ENCODE data around the gene ZSWIM9. TPM values are rescaled to one million over a fixed set of nuclear protein-coding genes. Genes with fewer than 3 reads are reported as not detected.

The ZSWIM9 gene
- total RNA-seq, 2 donors from 2014 or later: 6.2 to 16.8 TPM

- Mint-ChIP-seq H3K4me1 (ENCODE audit: low read depth in 2 of 2) (peaks cover 43 to 45% of the 10 kb centered on the region in 2 donors), H3K36me3 (peaks cover 17% of the 10 kb centered on the region), H3K9me3 (no peaks in the 10 kb centered on the region), H3K27me3 (no peaks in the 10 kb centered on the region), H3K27ac (peak overlapping the region in 1 of 2 donors; percentile 84), H3K4me3 (no peak overlapping the region)
- DNase-seq (ENCODE audit: low spot score) (no peak), ATAC-seq (no peak)
Measured at GRCh38 chr19:48247212-48247611, 76.7 kb downstream of the ZSWIM9 start.

Other genes with a start within 250 kb of the ZSWIM9 start
- not detected for gene BSPH1, start 178.5 kb upstream of the ZSWIM9 start, total RNA-seq
- gene ELSPBP1, start 176.0 kb upstream of the ZSWIM9 start, total RNA-seq: not detected
- not detected for gene CABP5, start 126.6 kb upstream of the ZSWIM9 start, total RNA-seq
- gene PLA2G4C, start 59.9 kb upstream of the ZSWIM9 start, total RNA-seq: 10 to 100 TPM in 1 of 2 donors, 1 to 10 TPM in 1; 8.2 to 17.2 TPM
- gene LIG1, start 336 bp upstream of the ZSWIM9 start, total RNA-seq: 100 to 1,000 TPM in 1 of 2 donors, 10 to 100 TPM in 1; 65.8 to 172 TPM
- 100 to 1,000 TPM; 172 to 176 TPM for gene CARD8, start 85.2 kb downstream of the ZSWIM9 start, total RNA-seq
- under 1 TPM in 1 of 2 donors, not detected in 1; 0.64 TPM for gene ZNF114, start 99.4 kb downstream of the ZSWIM9 start, total RNA-seq
- gene EMP3, start 154.9 kb downstream of the ZSWIM9 start, total RNA-seq: 100 to 1,000 TPM in 1 of 2 donors, 10 to 100 TPM in 1; 99.4 to 157 TPM
- gene TMEM143, start 193.3 kb downstream of the ZSWIM9 start, total RNA-seq: 10 to 100 TPM in 1 of 2 donors, 1 to 10 TPM in 1; 6.9 to 25.5 TPM
- under 1 TPM in 1 of 2 donors, not detected in 1; 0.45 TPM for gene SYNGR4, start 193.7 kb downstream of the ZSWIM9 start, total RNA-seq
- gene KDELR1, start 220.9 kb downstream of the ZSWIM9 start, total RNA-seq: 10 to 100 TPM; 64.4 to 80.9 TPM
- under 1 TPM; 0.14 to 0.42 TPM for gene GRIN2D, start 223.0 kb downstream of the ZSWIM9 start, total RNA-seq